Peyer's patch (tissue), 4 donors: ENCODE results near the gene SLC25A48.

Source experiments
- CTCF ChIP-seq, 6 experiments: fragments of 450-650 bp in 4 of 6; fragments of 200-600 bp in 2 of 6; sonication (generic) in 1 of 6; IDR thresholded peaks; one replicate each; pipeline ENCODE4 v1.5.1; 2017 to 2019; ENCODE audit warnings: antibody characterized with exemption in 6 of 6, mild to moderate bottlenecking in 3 of 6, moderate library complexity in 1 of 6
- POLR2A ChIP-seq, 2 donors: fragments of 450-650 bp; IDR thresholded peaks; one replicate each; pipeline ENCODE4 v1.5.1; 2017; ENCODE audit warnings: antibody characterized with exemption in 2 of 2, mild to moderate bottlenecking in 2 of 2, moderate library complexity in 2 of 2

GRCh38 chr5:135821802-135822201 is 12.7 kb upstream of the SLC25A48 start:
- TF ChIP-seq CTCF (IDR thresholded peaks at IDR 0.05) = no peak
- no peak for TF ChIP-seq POLR2A (IDR thresholded peaks at IDR 0.05)
